ENCODE measurements around the gene KIF17.

The KIF17 gene

DNA sequence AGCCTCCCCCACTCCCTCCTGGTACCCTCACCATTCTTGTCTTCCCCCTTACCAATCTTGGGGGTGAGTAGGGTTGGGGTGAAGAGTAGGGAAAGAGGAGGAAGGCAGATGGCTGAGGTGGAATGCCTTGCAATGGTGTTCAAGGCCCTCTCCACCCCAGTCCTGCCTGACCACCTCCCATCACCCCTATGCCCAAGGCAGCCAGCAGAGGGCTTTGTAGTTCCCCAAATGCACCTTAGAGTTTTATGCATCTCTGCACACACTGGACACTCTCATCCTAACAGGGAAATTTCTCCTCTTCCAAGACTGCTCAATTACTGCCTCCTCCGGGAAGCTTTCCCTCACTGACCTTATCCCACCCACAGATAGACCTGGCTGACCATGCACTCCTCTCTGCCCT is 15.4 kb downstream of the KIF17 start:
- DNase-seq (ENCODE audit: insufficient read length, low spot score) (no peak), FAIRE-seq (no peak)
- no peak for TF ChIP-seq CTCF (IDR thresholded peaks at IDR 0.05; ENCODE audit: insufficient read depth, missing control alignments)

DNA sequence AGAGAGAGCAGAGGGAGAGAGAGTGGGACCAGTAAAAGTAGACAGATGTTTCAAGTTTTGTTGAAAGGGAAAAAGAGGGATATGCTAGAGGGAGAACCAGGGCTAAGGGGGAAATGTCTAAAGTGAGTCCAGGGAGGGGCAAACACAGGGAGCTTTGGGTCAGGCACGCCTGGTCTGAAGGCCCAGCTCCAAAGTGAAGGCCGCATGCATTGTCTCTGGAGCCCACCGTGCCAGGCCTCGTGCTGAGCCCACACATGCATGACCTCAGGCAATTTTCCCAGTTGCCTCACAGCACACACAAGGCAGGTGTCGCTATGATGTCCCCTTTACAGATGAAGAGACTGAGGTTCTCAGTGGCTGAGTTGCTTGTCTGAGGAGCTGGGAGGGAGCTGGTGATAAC is 16.0 kb downstream of the KIF17 start:
- FAIRE-seq (no peak), DNase-seq (ENCODE audit: insufficient read length, low spot score) (no peak)
- no peak for TF ChIP-seq CTCF (IDR thresholded peaks at IDR 0.05; ENCODE audit: insufficient read depth, missing control alignments)

DNA sequence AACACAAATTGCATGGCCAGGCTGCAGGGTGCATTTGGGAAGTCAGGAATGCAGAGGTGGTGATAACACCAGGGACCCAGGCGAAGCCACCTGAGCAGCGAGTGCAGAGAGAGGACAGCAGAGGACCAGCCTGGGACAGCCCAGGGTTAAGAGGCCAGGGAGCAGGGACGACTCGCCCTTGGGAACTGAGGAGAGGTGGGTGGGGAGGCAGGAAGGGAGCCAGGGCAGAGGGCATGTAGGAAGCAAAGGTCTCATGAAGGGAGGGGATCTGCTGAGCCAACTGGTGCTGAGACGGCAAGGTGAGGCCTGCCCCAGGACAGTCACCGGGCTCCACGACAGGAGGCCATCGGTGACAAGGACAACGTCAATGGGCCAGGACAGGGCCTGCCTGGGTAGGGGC is 16.4 kb downstream of the KIF17 start:
- FAIRE-seq (no peak), DNase-seq (ENCODE audit: insufficient read length, low spot score) (no peak)
- TF ChIP-seq CTCF (IDR thresholded peaks at IDR 0.05; ENCODE audit: insufficient read depth, missing control alignments), result no peak

DNA sequence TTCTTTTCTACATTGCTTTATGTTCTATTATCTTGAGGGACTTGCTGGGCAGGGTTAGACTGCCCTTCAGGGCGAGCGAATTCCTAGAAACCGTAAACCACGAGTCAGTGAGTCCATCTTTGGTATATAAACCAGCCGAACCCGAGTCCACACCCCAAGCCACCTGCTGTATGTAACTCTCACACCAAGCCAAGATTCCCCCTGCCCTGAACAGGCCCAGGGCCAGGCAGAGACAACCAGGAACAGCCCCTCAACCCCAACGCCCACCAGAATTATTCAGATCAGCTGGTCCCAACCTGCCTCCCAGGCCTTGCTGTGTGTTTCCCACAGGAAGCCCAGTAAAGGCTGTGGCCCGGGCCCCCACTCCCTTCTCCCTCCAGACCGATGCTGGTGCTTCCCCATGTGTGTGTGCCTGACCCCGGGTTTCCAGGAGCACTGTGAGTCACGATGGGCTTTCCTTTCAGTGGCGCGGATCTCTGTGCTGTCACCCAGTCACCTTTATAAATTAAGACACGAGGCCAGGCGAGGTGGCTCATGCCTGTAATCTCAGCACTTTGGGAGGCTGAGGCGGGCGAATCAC is 17.1 kb downstream of the KIF17 start:
- no peak for TF ChIP-seq CTCF (IDR thresholded peaks at IDR 0.05; ENCODE audit: insufficient read depth, missing control alignments)
- no peak for DNase-seq (ENCODE audit: insufficient read length, low spot score)
- no peak for FAIRE-seq

DNA sequence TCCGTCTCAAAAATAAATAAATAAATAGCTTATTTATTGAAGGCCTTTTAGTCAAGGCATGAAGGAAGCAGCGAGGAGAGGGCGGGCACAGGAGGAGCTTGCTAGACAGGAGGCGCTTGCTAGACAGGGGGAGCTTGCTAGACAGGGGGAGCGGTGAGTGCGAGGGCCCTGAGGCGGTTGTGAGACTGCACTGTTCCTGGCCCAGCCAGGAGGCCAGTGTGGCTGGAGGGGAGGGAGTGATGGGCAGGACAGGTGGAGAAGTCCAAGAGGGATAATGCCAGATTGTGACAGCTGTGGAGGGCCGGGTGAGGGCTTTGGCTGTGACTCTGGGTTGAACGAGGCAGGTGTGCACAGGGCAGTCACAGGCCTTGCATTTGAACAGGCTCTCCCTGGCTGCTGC is 18.2 kb downstream of the KIF17 start:
- no peak for TF ChIP-seq CTCF (IDR thresholded peaks at IDR 0.05; ENCODE audit: insufficient read depth, missing control alignments)
- FAIRE-seq (no peak), DNase-seq (ENCODE audit: insufficient read length, low spot score) (no peak)

GRCh38 chr1:20698195-20698910 is 19.5 kb downstream of the KIF17 start:
- no peak for TF ChIP-seq CTCF (IDR thresholded peaks at IDR 0.05; ENCODE audit: insufficient read depth, missing control alignments)
- DNase-seq (ENCODE audit: insufficient read length, low spot score) (no peak), FAIRE-seq (no peak)

DNA sequence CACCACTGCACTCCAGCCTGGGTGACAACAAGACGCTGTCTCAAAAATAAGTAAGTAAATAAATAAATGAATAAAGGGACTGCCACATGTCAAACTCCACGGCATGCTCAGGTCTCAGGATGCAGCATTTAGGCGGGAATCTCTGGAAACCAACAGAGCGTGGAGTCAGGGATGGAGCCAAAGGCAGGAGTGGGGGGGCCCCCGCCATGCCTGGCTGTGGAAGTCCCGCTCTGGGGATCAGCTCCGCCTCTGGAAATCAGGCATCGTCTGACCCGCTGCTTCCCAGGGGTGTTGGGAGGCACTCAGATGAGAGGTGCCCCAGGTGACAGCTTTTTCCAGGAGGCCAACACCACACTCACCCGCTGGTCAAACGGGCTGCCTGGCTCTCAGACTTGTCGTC is 20.2 kb downstream of the KIF17 start:
- no peak for FAIRE-seq
- no peak for TF ChIP-seq CTCF (IDR thresholded peaks at IDR 0.05; ENCODE audit: insufficient read depth, missing control alignments)
- no peak for DNase-seq (ENCODE audit: insufficient read length, low spot score)
